Ascending aorta (tissue), 2 donors: ENCODE data around the gene SEMA5A. TPM values are rescaled to one million over a fixed set of nuclear protein-coding genes. Genes with fewer than 3 reads are reported as not detected.

Experiments
- DNase-seq, 2 donors: peaks; one replicate each; pipeline ENCODE4 v3.0.0-alpha.2; 2019; ENCODE audit warnings: low spot score in 2 of 2
- H3K27ac ChIP-seq, 2 donors: fragments of 200-600 bp; sonication (generic); one replicate each; pipeline ENCODE4 v1.5.1; 2016 to 2017; ENCODE audit warnings: mild to moderate bottlenecking in 1 of 2
- H3K27me3 ChIP-seq: fragments of 200-600 bp; sonication (generic); one replicate; pipeline ENCODE4 v1.5.1; 2017
- H3K36me3 ChIP-seq, 2 donors: fragments of 200-600 bp; sonication (generic); one replicate each; pipeline ENCODE4 v1.5.1; 2016
- H3K4me1 ChIP-seq, 2 donors: fragments of 200-600 bp; sonication (generic); one replicate each; pipeline ENCODE4 v1.5.1; 2016 to 2017; ENCODE audit warnings: mild to moderate bottlenecking in 1 of 2
- H3K4me3 ChIP-seq, 2 donors: fragments of 200-600 bp; sonication (generic); one replicate each; pipeline ENCODE4 v1.5.1; 2016 to 2017; ENCODE audit warnings: mild to moderate bottlenecking in 1 of 2
- H3K9me3 ChIP-seq, 2 donors: fragments of 200-600 bp; sonication (generic); one replicate each; pipeline ENCODE4 v1.5.1; 2016
- intact Hi-C: fragments of 100-400 bp; cut with DNase I; formaldehyde crosslinking; loops from one replicate; pipeline ENCODE4 v1.15.1; 2023
- total RNA-seq: library from RNA; depleted of rRNA; stranded (reverse); fragments of >200 nt; gene quantifications from one replicate; pipeline ENCODE4 v1.1.0, GENCODE V29; 2016
- TF ChIP-seq, protein P1 (sequence below), 3 experiments: fragments of 200-600 bp in 2 of 3; fragments of 450-650 bp in 1 of 3; sonication (generic) in 2 of 3; IDR thresholded peaks; one replicate each; pipeline ENCODE4 v1.5.1; 2016 to 2019; ENCODE audit warnings: antibody characterized with exemption in 3 of 3, mild to moderate bottlenecking in 1 of 3, moderate library complexity in 1 of 3

SEMA5A gene
- total RNA-seq, 1 donor from 2014 or later = 18.4 TPM

DNA sequence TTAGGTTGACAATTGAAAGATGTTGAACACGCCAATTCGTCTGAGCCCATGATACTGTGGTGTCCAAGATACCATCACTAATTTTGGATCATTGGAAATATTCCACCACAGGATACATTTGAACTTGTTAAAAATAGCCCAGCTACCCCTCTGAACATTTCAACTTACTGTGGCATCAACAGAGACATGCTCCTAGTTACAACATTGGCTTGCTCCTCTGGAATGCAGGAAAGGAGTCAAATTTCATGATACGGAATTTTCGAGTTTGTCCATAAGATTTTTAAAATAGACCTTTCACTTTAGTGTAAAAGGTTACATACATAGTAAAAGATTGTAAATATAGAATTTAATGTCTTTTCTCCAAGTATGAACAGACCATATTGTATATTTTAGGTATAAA lies 12.8 kb downstream of the SEMA5A start:
- DNase-seq = no peak
- Histone ChIP-seq H3K27ac (no peak overlapping the region), H3K27me3 (no peaks in the 10 kb centered on the region), H3K36me3 (no peaks in the 10 kb centered on the region), H3K4me1 (peaks cover 0 to 31% of the 10 kb centered on the region in 2 donors), H3K9me3 (no peaks in the 10 kb centered on the region), H3K4me3 (no peak overlapping the region)
- intact Hi-C loops = no loop called here
- TF ChIP-seq, protein P1, sequence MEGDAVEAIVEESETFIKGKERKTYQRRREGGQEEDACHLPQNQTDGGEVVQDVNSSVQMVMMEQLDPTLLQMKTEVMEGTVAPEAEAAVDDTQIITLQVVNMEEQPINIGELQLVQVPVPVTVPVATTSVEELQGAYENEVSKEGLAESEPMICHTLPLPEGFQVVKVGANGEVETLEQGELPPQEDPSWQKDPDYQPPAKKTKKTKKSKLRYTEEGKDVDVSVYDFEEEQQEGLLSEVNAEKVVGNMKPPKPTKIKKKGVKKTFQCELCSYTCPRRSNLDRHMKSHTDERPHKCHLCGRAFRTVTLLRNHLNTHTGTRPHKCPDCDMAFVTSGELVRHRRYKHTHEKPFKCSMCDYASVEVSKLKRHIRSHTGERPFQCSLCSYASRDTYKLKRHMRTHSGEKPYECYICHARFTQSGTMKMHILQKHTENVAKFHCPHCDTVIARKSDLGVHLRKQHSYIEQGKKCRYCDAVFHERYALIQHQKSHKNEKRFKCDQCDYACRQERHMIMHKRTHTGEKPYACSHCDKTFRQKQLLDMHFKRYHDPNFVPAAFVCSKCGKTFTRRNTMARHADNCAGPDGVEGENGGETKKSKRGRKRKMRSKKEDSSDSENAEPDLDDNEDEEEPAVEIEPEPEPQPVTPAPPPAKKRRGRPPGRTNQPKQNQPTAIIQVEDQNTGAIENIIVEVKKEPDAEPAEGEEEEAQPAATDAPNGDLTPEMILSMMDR (IDR thresholded peaks at IDR 0.05) = no peak

- Histone ChIP-seq H3K4me3 (no peak overlapping the region), H3K27ac (no peak overlapping the region), H3K9me3 (no peaks in the 10 kb centered on the region), H3K27me3 (no peaks in the 10 kb centered on the region), H3K4me1 (peaks cover 0 to 14% of the 10 kb centered on the region in 2 donors), H3K36me3 (no peaks in the 10 kb centered on the region)
- no peak for DNase-seq
- intact Hi-C loops = no loop called here
- TF ChIP-seq, protein P1 (IDR thresholded peaks at IDR 0.05) = no peak
Observed at GRCh38 chr5:9529513-9529912, 16.4 kb downstream of the SEMA5A start.

- no peaks in the 10 kb centered on the region for H3K9me3 ChIP-seq
- no peaks in the 10 kb centered on the region for H3K36me3 ChIP-seq
- no peaks in the 10 kb centered on the region for H3K27me3 ChIP-seq
- H3K4me1 ChIP-seq = peaks cover 0 to 10% of the 10 kb centered on the region in 2 donors
- TF ChIP-seq, protein P1 (IDR thresholded peaks at IDR 0.05) = no peak
- H3K27ac ChIP-seq = no peak overlapping the region
- no peak for DNase-seq
- H3K4me3 ChIP-seq = no peak overlapping the region
- intact Hi-C loops = no loop called here
Observed at GRCh38 chr5:9529041-9529480, 16.8 kb downstream of the SEMA5A start.

- Histone ChIP-seq H3K4me3 (no peak overlapping the region), H3K36me3 (no peaks in the 10 kb centered on the region), H3K27ac (no peak overlapping the region), H3K9me3 (no peaks in the 10 kb centered on the region), H3K4me1 (no peaks in the 10 kb centered on the region), H3K27me3 (no peaks in the 10 kb centered on the region)
- TF ChIP-seq, protein P1 (IDR thresholded peaks at IDR 0.05) = no peak
- intact Hi-C loops = no loop called here
- DNase-seq = no peak
Observed at GRCh38 chr5:9524941-9525340, 20.9 kb downstream of the SEMA5A start.

DNA sequence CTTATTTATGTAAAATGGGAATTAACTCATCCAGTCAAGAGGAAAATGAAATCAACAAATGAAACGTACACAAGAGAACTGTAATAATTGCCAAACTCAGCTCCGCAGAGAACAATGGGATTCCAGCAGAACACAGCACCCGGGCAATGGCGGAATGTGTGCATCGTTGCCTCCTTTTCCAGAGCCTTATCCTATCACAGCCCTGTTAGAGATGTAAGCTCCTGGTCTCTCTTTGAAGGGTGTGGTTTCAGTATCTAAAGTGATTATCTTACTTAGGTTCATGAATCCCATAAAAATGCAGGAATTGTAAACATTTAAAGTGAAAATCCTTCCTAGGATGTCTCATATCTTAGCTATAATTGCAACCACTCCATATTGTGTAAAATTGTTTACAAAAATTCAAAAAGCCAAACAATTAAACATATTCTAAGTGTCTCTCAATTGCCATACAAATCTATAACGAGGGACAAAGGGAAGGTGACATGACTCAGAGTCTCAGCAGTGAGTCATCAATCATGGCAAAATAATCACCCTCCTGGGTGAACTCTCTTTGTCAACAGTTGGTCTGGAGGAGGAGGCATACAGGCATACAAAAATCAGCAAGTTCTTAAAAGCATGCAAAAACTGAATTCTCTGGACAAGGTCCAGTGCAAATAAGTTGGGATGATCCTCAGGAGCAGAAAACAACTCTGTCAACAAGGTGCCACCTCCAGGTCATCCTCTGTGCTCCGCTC lies 22.6 kb downstream of the SEMA5A start:
- no peak overlapping the region for H3K27ac ChIP-seq
- TF ChIP-seq, protein P1 (IDR thresholded peaks at IDR 0.05) = no peak

More for the DNA sequence above, 22.6 kb downstream of the SEMA5A start:
- H3K36me3 ChIP-seq = no peaks in the 10 kb centered on the region
- no peaks in the 10 kb centered on the region for H3K27me3 ChIP-seq
- H3K9me3 ChIP-seq = no peaks in the 10 kb centered on the region
- no peaks in the 10 kb centered on the region for H3K4me1 ChIP-seq
- DNase-seq = peak in 1 of 2 donors; percentile 15
- intact Hi-C loops = no loop called here
- no peak overlapping the region for H3K4me3 ChIP-seq
